Heart right ventricle (tissue), 16 donors: Measurements from ENCODE around the gene OSBPL1A. TPM values are rescaled to one million over a fixed set of nuclear protein-coding genes. Genes with fewer than 3 reads are reported as not detected.

Experiments
- ATAC-seq, 8 donors: fragments of 200-7000 bp; cut with Tn5 transposase; one replicate each; pipeline ENCODE4 v1.9.1; 2020; ENCODE audit warnings: mild to moderate bottlenecking in 8 of 8, moderate library complexity in 8 of 8, moderate number of reproducible peaks in 1 of 8
- DNase-seq, 2 donors: peaks; one replicate each; pipeline ENCODE4 v3.0.0-alpha.2; 2020
- H3K27ac ChIP-seq, 10 donors: fragments of 200-600 bp; sonication (generic) in 2 of 10; one replicate each; pipeline versions ENCODE4 v1.5.0 to v1.8.0; 2020 to 2022; ENCODE audit warnings: mild to moderate bottlenecking in 3 of 10
- H3K27me3 ChIP-seq, 7 donors: fragments of 200-600 bp; one replicate each; pipeline ENCODE4 v1.8.0; 2021 to 2022; ENCODE audit warnings: mild to moderate bottlenecking in 2 of 7
- H3K36me3 ChIP-seq, 9 donors: fragments of 200-600 bp; sonication (generic) in 1 of 9; one replicate each; pipeline versions ENCODE4 v1.5.0 to v1.8.0; 2020 to 2022; ENCODE audit warnings: mild to moderate bottlenecking in 2 of 9
- H3K4me1 ChIP-seq, 9 donors: fragments of 200-600 bp; sonication (generic) in 1 of 9; one replicate each; pipeline versions ENCODE4 v1.5.0 to v1.8.0; 2020 to 2022; ENCODE audit warnings: mild to moderate bottlenecking in 4 of 9
- H3K4me3 ChIP-seq, 10 donors: fragments of 200-600 bp; sonication (generic) in 2 of 10; one replicate each; pipeline versions ENCODE4 v1.5.0 to v1.8.0; 2020 to 2022; ENCODE audit warnings: mild to moderate bottlenecking in 7 of 10, moderate library complexity in 2 of 10
- H3K9me3 ChIP-seq, 11 donors: fragments of 200-600 bp in 10 of 11; sonication (generic) in 2 of 11; one replicate each; pipeline versions ENCODE4 v1.5.0 to v1.8.0; 2013 to 2022; ENCODE audit warnings: mild to moderate bottlenecking in 2 of 11, control low read depth in 1 of 11, moderate library complexity in 1 of 11
- WGBS, 2 donors: extraction: QIAGEN DNeasy Blood & Tissue Kit; methylation state at CpG; one replicate each; pipeline ENCODE4 v1.1.7; 2013; ENCODE audit warnings: inconsistent platforms in 1 of 2; 5-methylcytosine and 5-hydroxymethylcytosine counted together
- intact Hi-C, 10 donors: fragments of 100-400 bp; cut with DNase I; formaldehyde crosslinking; loops; one replicate each; pipeline versions ENCODE4 v1.11.1 to v1.14.2; 2022
- polyA plus RNA-seq, 2 donors: library from polyadenylated mRNA; stranded (reverse); fragments of 200-250 nt; gene quantifications; one replicate each; pipeline ENCODE4 v1.2.3, GENCODE V29; 2013
- total RNA-seq, 10 donors: library from RNA; stranded (reverse); fragmentation: NEBNext Ultra II Directional in 3 of 10; extraction: Animal tissue kit (Norgen Biotek cat#: 25700) in 3 of 10; gene quantifications; one replicate each; pipeline versions ENCODE4 v1.2.1 to v1.2.4, GENCODE V29; 2021 to 2023
- TF ChIP-seq, protein P1 (sequence below), 9 donors: fragments of 200-600 bp; sonication (generic) in 2 of 9; IDR thresholded peaks; one replicate each; pipeline versions ENCODE4 v1.5.0 to v1.8.0; 2021 to 2022; ENCODE audit warnings: antibody characterized with exemption in 9 of 9, mild to moderate bottlenecking in 5 of 9, moderate library complexity in 1 of 9
- donor health status: Arrhythmogenic right ventricular cardiomyopathy.
- donor health status: ischemic (EF 13 %, LVEDD 7.1; RV severe dilation, severe dysfunction).
- donor health status: healthy with polysubstance abuse.
- donor health status: DM: no; HTN: yes; CAD: no.
- donor health status: DM: no; HTN: no; CAD: no.
- donor health status: ischemic (EF 25% LVEDD 6.9; RV normal size, moderate dysfunction).
- donor health status: ischemic (EF 25% LVEDD 5.7; RV mildly dilated, moderate dysfunction).
- donor health status: healthy.
- donor health status: DM: yes; HTN: yes; CAD: no.
- donor health status: Ischemic cardiomyopathy.
- donor health status: ischemic (EF 35%, LVEDD 5.7; RV mildly dilated, moderate dysfunction).
- donor health status: nonischemic (EF 11% LVEDD 7.7; RV severe dilation, severe dysfunction).
- donor health status: DM: yes; HTN: yes; CAD: no.
- donor health status: PGD.
- donor health status: ischemic (EF 29% LVEDD 5.4; RV normal size, mild dysfunction).
- donor health status: nonischemic (EF 23%, LVEDD 6.1; RV moderate dilation, normal function).

OSBPL1A gene
- total and polyA plus RNA-seq, 12 donors: 26.5 to 85.6 (median 61.0) TPM

DNA sequence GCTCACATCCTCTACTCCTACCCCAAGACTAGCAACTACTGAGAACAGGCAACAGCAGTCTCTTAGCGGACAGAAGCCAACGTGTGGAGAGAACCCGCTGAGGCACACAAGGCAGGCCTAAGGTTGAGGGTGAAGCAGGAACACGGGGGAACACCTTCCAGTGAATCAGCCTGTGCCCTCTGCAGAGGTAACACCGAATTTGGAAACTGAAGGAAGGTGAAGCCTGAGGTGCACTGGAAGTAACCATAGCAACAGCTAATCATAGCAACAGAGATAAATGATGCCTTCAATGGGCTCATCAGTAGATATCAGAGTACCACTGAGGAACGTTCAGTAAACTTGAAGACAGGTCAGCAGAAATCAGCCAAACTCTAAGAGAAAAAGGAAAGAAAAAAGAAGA, 43.3 kb downstream of the OSBPL1A start:
- Histone ChIP-seq H3K27ac (no peak overlapping the region), H3K4me1 (no peaks in the 10 kb centered on the region), H3K4me3 (no peak overlapping the region), H3K36me3 (peaks cover 0 to 5% (median 0%) of the 10 kb centered on the region in 9 donors), H3K27me3 (no peaks in the 10 kb centered on the region), H3K9me3 (peaks cover 0 to 4% (median 0%) of the 10 kb centered on the region in 11 donors)
- intact Hi-C loops: loop anchor here in 2 of 10 donors (10.0 kb wide), 2 partner anchors 179 to 371 kb away; no protein-coding TSS in a partner anchor
- 82 to 87% methylated on average over 6 of the region's 6 CpGs for WGBS, 2 donors
- ATAC-seq (no peak), DNase-seq (no peak)
- TF ChIP-seq, protein P1, sequence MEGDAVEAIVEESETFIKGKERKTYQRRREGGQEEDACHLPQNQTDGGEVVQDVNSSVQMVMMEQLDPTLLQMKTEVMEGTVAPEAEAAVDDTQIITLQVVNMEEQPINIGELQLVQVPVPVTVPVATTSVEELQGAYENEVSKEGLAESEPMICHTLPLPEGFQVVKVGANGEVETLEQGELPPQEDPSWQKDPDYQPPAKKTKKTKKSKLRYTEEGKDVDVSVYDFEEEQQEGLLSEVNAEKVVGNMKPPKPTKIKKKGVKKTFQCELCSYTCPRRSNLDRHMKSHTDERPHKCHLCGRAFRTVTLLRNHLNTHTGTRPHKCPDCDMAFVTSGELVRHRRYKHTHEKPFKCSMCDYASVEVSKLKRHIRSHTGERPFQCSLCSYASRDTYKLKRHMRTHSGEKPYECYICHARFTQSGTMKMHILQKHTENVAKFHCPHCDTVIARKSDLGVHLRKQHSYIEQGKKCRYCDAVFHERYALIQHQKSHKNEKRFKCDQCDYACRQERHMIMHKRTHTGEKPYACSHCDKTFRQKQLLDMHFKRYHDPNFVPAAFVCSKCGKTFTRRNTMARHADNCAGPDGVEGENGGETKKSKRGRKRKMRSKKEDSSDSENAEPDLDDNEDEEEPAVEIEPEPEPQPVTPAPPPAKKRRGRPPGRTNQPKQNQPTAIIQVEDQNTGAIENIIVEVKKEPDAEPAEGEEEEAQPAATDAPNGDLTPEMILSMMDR (IDR thresholded peaks at IDR 0.05): no peak

- DNase-seq (no peak), ATAC-seq (no peak)
- Histone ChIP-seq H3K36me3 (peaks cover 0 to 6% (median 0%) of the 10 kb centered on the region in 9 donors), H3K27me3 (no peaks in the 10 kb centered on the region), H3K9me3 (peaks cover 0 to 8% (median 0%) of the 10 kb centered on the region in 11 donors), H3K27ac (no peak overlapping the region), H3K4me3 (no peak overlapping the region), H3K4me1 (no peaks in the 10 kb centered on the region)
- TF ChIP-seq, protein P1 (IDR thresholded peaks at IDR 0.05): no peak
- intact Hi-C loops: no loop called here
Observed at GRCh38 chr18:24346254-24346653, 51.4 kb downstream of the OSBPL1A start.

DNA sequence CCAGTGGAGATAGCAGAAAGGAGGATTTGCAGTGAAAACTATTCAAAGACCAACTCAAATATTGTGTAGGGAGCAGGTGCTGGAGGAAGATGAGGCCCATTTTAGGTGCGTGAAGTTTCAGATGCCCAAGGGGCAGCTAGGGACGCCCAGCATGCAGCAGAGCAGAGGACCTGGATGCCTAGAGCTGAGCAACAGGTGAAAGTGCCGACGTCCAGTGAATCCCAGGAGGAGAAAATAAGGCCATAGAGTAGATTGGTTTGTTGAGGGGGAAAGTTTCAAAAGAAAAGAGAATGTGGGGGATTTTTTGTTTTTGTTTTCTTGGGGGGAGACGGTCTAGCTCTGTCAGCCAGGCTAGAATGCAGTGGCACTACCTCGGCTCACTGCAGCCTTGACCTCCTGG, 53.1 kb downstream of the OSBPL1A start:
- DNase-seq (no peak), ATAC-seq (no peak)
- peaks cover 0 to 6% (median 0%) of the 10 kb centered on the region in 9 donors for H3K36me3 ChIP-seq
- no peaks in the 10 kb centered on the region for H3K4me1 ChIP-seq
- H3K27me3 ChIP-seq: no peaks in the 10 kb centered on the region
- intact Hi-C loops: no loop called here
- TF ChIP-seq, protein P1 (IDR thresholded peaks at IDR 0.05): no peak
- no peak overlapping the region for H3K27ac ChIP-seq
- no peak overlapping the region for H3K4me3 ChIP-seq
- 96 to 98% methylated on average over 6 of the region's 6 CpGs for WGBS, 2 donors
- H3K9me3 ChIP-seq: peaks cover 0 to 8% (median 0%) of the 10 kb centered on the region in 11 donors

DNA sequence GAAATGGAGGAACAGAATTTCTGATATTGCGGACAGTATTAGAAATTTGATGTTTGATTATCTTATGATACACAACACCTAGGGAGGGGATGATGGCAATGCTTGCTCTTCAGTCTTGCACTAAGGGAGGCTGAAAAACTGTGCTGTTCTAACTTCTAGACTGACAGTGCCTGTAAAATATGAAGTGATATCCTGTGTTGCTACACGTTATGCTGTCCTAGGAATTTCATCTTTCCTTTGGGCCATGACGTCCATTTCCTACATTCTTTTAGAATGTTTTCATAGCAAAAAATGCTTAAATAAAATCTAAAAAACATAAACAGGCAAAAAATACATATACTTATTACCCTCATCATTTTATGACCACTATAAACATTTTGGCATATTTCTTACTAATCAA, 55.3 kb downstream of the OSBPL1A start:
- Histone ChIP-seq H3K9me3 (peaks cover 0 to 8% (median 0%) of the 10 kb centered on the region in 11 donors), H3K27ac (no peak overlapping the region), H3K4me1 (no peaks in the 10 kb centered on the region), H3K27me3 (no peaks in the 10 kb centered on the region), H3K4me3 (no peak overlapping the region), H3K36me3 (peaks cover 0 to 4% (median 0%) of the 10 kb centered on the region in 9 donors)
- WGBS, 2 donors: 82 to 84% methylated on average over 3 of the region's 3 CpGs
- no peak for DNase-seq
- TF ChIP-seq, protein P1 (IDR thresholded peaks at IDR 0.05): no peak
- no peak for ATAC-seq
- intact Hi-C loops: no loop called here
